ENCODE results near the gene BCAN. TPM values are rescaled to one million over a fixed set of nuclear protein-coding genes. Genes with fewer than 3 reads are reported as not detected.
"Not testable (repeated sequence)": the region's sequence is repeated elsewhere in the genome, so short reads cannot be mapped to it uniquely, and the experiment has no call there.

Gene BCAN
- total RNA-seq, 2 experiments from 2014 or later = not detected

- Mint-ChIP-seq H3K36me3 (ENCODE audit: low read depth) (peaks cover 23% of the 10 kb centered on the region), H3K4me1 (ENCODE audit: low read depth) (peaks cover 47% of the 10 kb centered on the region), H3K9me3 (no peaks in the 10 kb centered on the region), H3K4me3 (peak overlapping the region; percentile 91), H3K27me3 (ENCODE audit: low read depth) (no peaks in the 10 kb centered on the region), H3K27ac (peak overlapping the region; percentile 97)
- intact Hi-C loops (cut with micrococcal nuclease) = loop anchor here (1.0 to 2.0 kb wide), 7 partner anchors 8 to 144 kb away; partner anchors contain the start of genes MEF2D and NAXE
- CTCF ChIA-PET = interaction anchor here (0.7 to 2.0 kb wide), 7 partner anchors 8 to 398 kb away, joined by 3 to 10 read pairs (median 4); partner anchors contain the start of genes MEF2D and NAXE
- DNase-seq = no peak
These were observed 41.2 kb upstream of the BCAN start for GRCh38 chr1:156600733-156601121.

- CTCF ChIA-PET = interaction anchor here (0.6 to 1.5 kb wide), 10 partner anchors 9 to 398 kb away, joined by 3 to 8 read pairs (median 4); partner anchors contain the start of genes MEF2D and NAXE
- intact Hi-C loops (cut with micrococcal nuclease) = loop anchor here (1.0 to 2.0 kb wide), 6 partner anchors 10 to 145 kb away; partner anchors contain the start of genes MEF2D and NAXE
- Mint-ChIP-seq H3K27me3 (ENCODE audit: low read depth) (no peaks in the 10 kb centered on the region), H3K4me3 (peak within 1 kb of the TSS; percentile 91), H3K27ac (peak within 1 kb of the TSS; percentile 97), H3K4me1 (ENCODE audit: low read depth) (peaks cover 47% of the 10 kb centered on the region), H3K36me3 (ENCODE audit: low read depth) (peaks cover 23% of the 10 kb centered on the region), H3K9me3 (no peaks in the 10 kb centered on the region)
- peak; percentile 89 for DNase-seq
These were observed 40.6 kb upstream of the BCAN start, which contains the start of gene GPATCH4 for GRCh38 chr1:156601122-156601830. Gene GPATCH4, minus strand, starts transcription at chr1:156601479.

DNA sequence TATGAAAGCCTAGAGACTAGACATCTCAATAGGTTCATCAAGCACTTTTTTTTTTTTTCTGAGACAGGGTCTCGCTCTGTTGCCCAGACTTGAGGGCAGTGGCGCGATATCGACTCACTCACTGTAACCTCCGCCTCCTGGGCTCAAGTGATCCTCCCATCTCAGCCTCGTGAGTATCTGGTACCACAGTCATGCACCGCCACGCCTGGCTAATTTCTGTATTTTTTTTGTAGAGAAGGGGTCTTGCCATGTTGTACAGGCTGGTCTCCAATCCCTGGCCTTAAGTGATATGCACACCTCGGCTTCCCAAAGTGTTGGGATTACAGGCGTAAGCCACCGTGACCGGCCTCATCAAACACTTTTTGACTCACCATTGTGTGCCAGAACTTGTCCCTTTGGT, 40.0 kb upstream of the BCAN start:
- H3K4me1 Mint-ChIP-seq (ENCODE audit: low read depth) = peaks cover 45% of the 10 kb centered on the region
- H3K36me3 Mint-ChIP-seq (ENCODE audit: low read depth) = peaks cover 22% of the 10 kb centered on the region
- CTCF ChIA-PET = interaction anchor here (0.6 to 1.5 kb wide), 8 partner anchors 10 to 76 kb away, joined by 4 to 8 read pairs (median 4); partner anchors contain the start of gene NAXE
- peak overlapping the region; percentile 91 for H3K4me3 Mint-ChIP-seq
- no peaks in the 10 kb centered on the region for H3K27me3 Mint-ChIP-seq (ENCODE audit: low read depth)
- intact Hi-C loops (cut with micrococcal nuclease) = loop anchor here (1.0 to 2.0 kb wide), 6 partner anchors 11 to 146 kb away; partner anchors contain the start of genes MEF2D and NAXE
- peak overlapping the region; percentile 97 for H3K27ac Mint-ChIP-seq
- DNase-seq = no peak
- no peaks in the 10 kb centered on the region for H3K9me3 Mint-ChIP-seq

GRCh38 chr1:156602557-156602993, 39.3 kb upstream of the BCAN start:
- peaks cover 45% of the 10 kb centered on the region for H3K4me1 Mint-ChIP-seq (ENCODE audit: low read depth)
- peak; percentile 47 for DNase-seq
- CTCF ChIA-PET = interaction anchor here (0.7 to 1.5 kb wide), 4 partner anchors 10 to 20 kb away, joined by 3 to 8 read pairs (median 4); partner anchors contain the start of gene NAXE
- peaks cover 18% of the 10 kb centered on the region for H3K36me3 Mint-ChIP-seq (ENCODE audit: low read depth)
- no peaks in the 10 kb centered on the region for H3K27me3 Mint-ChIP-seq (ENCODE audit: low read depth)
- peak overlapping the region; percentile 71 for H3K27ac Mint-ChIP-seq
- H3K4me3 Mint-ChIP-seq = peak overlapping the region; percentile 91
- no peaks in the 10 kb centered on the region for H3K9me3 Mint-ChIP-seq
- intact Hi-C loops (cut with micrococcal nuclease) = no loop called here

DNA sequence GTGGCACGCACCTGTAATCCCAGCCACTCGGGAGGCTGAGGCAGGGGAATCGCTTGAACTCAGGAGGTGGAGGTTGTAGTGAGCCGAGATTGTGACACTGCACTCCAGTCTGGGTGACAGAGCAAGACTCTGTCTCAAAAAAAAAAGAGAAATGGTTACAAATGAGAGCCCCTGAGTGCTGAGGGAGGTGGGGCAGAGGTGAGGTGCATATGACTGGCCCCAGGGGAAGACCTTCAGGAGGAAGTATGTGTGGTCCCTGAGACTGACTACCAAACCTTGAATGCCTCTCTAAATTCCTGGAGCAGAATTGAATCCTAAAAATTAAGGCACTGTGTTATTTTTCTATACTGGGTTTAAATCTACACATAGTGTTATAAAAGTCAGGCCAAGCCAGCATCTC, 34.6 kb upstream of the BCAN start:
- intact Hi-C loops (cut with micrococcal nuclease); H3K36me3 Mint-ChIP-seq (ENCODE audit: low read depth); CTCF ChIA-PET; H3K4me3 Mint-ChIP-seq; DNase-seq; H3K9me3 Mint-ChIP-seq; H3K27ac Mint-ChIP-seq; H3K27me3 Mint-ChIP-seq (ENCODE audit: low read depth): not testable (repeated sequence)
- peaks cover 18% of the 10 kb centered on the region for H3K4me1 Mint-ChIP-seq (ENCODE audit: low read depth)

DNA sequence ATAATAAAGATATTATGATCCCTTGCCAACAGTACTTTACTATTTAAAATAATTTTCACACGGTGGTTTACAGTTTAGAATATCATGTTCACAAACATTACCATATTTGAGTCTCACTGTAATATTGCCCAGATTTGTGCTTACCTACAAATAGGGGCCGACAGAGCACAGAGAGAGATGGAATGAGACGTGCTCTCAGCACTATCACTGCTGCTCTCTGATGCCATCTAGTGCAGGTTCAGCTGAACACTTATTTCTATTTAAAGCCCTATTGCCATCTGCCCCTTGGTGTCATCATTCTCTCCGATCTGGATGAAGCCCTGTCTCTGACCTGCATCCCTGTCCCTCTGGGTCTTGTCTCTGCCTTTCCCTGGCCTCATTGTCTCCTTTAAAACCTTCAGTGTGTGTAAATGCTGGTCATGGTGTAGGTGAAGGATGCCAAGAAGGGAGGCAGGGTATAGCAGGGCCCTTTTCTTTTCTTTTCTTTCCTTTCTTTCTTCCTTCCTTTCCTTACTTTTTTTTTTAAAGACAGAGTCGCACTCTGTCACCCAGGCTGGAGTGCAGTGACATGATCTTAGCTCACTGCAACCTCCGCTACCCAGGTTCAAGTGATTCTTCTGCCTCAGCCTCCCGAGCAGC, 33.8 kb upstream of the BCAN start:
- CTCF ChIA-PET = interaction anchor here (0.6 to 2.3 kb wide), 32 partner anchors 8 to 237 kb away, joined by 3 to 24 read pairs (median 4); partner anchors contain the start of genes BCAN, MEF2D, MRPL24 and NAXE
- Mint-ChIP-seq H3K36me3 (ENCODE audit: low read depth) (no peaks in the 10 kb centered on the region), H3K4me3 (no peak overlapping the region), H3K27ac (no peak overlapping the region), H3K27me3 (ENCODE audit: low read depth) (peaks cover 2% of the 10 kb centered on the region), H3K4me1 (ENCODE audit: low read depth) (peaks cover 10% of the 10 kb centered on the region), H3K9me3 (no peaks in the 10 kb centered on the region)
- DNase-seq = peak; percentile 85
- intact Hi-C loops (cut with micrococcal nuclease) = loop anchor here (1.0 kb wide), 6 partner anchors 8 to 223 kb away; no protein-coding TSS in a partner anchor

- Mint-ChIP-seq H3K27me3 (ENCODE audit: low read depth) (peaks cover 2% of the 10 kb centered on the region), H3K4me3 (no peak overlapping the region), H3K4me1 (ENCODE audit: low read depth) (peaks cover 9% of the 10 kb centered on the region), H3K36me3 (ENCODE audit: low read depth) (no peaks in the 10 kb centered on the region), H3K9me3 (no peaks in the 10 kb centered on the region), H3K27ac (no peak overlapping the region)
- DNase-seq = peak; percentile 80
- CTCF ChIA-PET = interaction anchor here (0.8 to 2.3 kb wide), 30 partner anchors 9 to 224 kb away, joined by 3 to 24 read pairs (median 4); partner anchors contain the start of genes BCAN, MEF2D, MRPL24 and NAXE
- intact Hi-C loops (cut with micrococcal nuclease) = loop anchor here (1.0 kb wide), 6 partner anchors 9 to 224 kb away; no protein-coding TSS in a partner anchor
These were observed 32.9 kb upstream of the BCAN start for GRCh38 chr1:156608981-156609380.

GRCh38 chr1:156610072-156610471, 31.8 kb upstream of the BCAN start:
- H3K4me1 Mint-ChIP-seq (ENCODE audit: low read depth); H3K27me3 Mint-ChIP-seq (ENCODE audit: low read depth); DNase-seq; H3K4me3 Mint-ChIP-seq; intact Hi-C loops (cut with micrococcal nuclease); H3K9me3 Mint-ChIP-seq; H3K36me3 Mint-ChIP-seq (ENCODE audit: low read depth); H3K27ac Mint-ChIP-seq: not testable (repeated sequence)
- CTCF ChIA-PET = interaction anchor here (0.7 to 2.3 kb wide), 5 partner anchors 11 to 164 kb away, joined by 3 to 10 read pairs (median 4); partner anchors contain the start of gene MEF2D

- peaks cover 11% of the 10 kb centered on the region for H3K27me3 Mint-ChIP-seq (ENCODE audit: low read depth)
- CTCF ChIA-PET = interaction anchor here (0.5 to 2.3 kb wide), 13 partner anchors 10 to 443 kb away, joined by 3 to 12 read pairs (median 4); no protein-coding TSS in a partner anchor
- no peak overlapping the region for H3K4me3 Mint-ChIP-seq
- H3K4me1 Mint-ChIP-seq (ENCODE audit: low read depth) = peaks cover 9% of the 10 kb centered on the region
- no peak for DNase-seq
- intact Hi-C loops (cut with micrococcal nuclease) = no loop called here
- H3K36me3 Mint-ChIP-seq (ENCODE audit: low read depth) = no peaks in the 10 kb centered on the region
- no peak overlapping the region for H3K27ac Mint-ChIP-seq
- H3K9me3 Mint-ChIP-seq = no peaks in the 10 kb centered on the region
These were observed 29.3 kb upstream of the BCAN start for GRCh38 chr1:156612666-156613065.

DNA sequence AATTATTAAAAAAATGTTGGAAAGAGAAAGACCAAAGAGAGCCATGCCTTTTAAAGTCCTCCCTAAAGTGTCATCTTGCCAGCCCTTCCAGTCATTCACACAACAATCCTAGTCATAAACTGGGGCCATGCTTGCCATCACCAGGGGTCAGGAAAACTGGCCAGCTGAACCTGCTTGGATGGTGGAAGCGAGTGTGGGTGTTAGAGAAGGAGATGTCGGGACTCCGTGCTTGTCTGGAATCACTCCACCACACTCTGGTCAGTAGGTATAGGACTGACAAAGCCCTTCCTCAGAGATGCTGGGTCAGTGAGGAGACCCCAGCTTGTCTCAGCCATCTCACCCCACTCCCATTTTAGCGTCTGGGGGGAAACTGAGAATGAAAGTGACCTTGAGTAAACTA, 26.0 kb upstream of the BCAN start:
- Mint-ChIP-seq H3K27me3 (ENCODE audit: low read depth) (peaks cover 30% of the 10 kb centered on the region), H3K27ac (no peak overlapping the region), H3K4me1 (ENCODE audit: low read depth) (no peaks in the 10 kb centered on the region), H3K4me3 (no peak overlapping the region), H3K9me3 (no peaks in the 10 kb centered on the region), H3K36me3 (ENCODE audit: low read depth) (no peaks in the 10 kb centered on the region)
- DNase-seq = no peak
- intact Hi-C loops (cut with micrococcal nuclease) = no loop called here
- CTCF ChIA-PET = interaction anchor here (0.6 to 2.4 kb wide), 2 partner anchors 11 to 1032 kb away, joined by 3 to 5 read pairs; no protein-coding TSS in a partner anchor

- Mint-ChIP-seq H3K36me3 (ENCODE audit: low read depth) (no peaks in the 10 kb centered on the region), H3K27ac (no peak overlapping the region), H3K9me3 (no peaks in the 10 kb centered on the region), H3K4me3 (no peak overlapping the region), H3K4me1 (ENCODE audit: low read depth) (no peaks in the 10 kb centered on the region), H3K27me3 (ENCODE audit: low read depth) (peaks cover 30% of the 10 kb centered on the region)
- intact Hi-C loops (cut with micrococcal nuclease) = no loop called here
- no peak for DNase-seq
- CTCF ChIA-PET = interaction anchor here (4.7 kb wide), 1 partner anchor 42 kb away, joined by 21 read pairs; no protein-coding TSS in a partner anchor
These were observed 25.5 kb upstream of the BCAN start for GRCh38 chr1:156616463-156616862.
